Suprapubic skin (tissue), 3 donors: ENCODE results near the gene RELN.

Experiments
- CTCF ChIP-seq, 2 donors: fragments of 200-600 bp in 1 of 2; fragments of 450-650 bp in 1 of 2; sonication (generic) in 1 of 2; IDR thresholded peaks; one replicate each; pipeline ENCODE4 v1.5.1; 2016 to 2019; ENCODE audit warnings: antibody characterized with exemption in 2 of 2, mild to moderate bottlenecking in 1 of 2, moderate library complexity in 1 of 2
- EP300 ChIP-seq: sonication (generic); formaldehyde crosslinking; IDR thresholded peaks from one replicate; pipeline ENCODE4 v1.6.1; 2017; ENCODE audit warnings: antibody characterized with exemption
- POLR2A ChIP-seq, 2 donors: fragments of 450-650 bp; IDR thresholded peaks; one replicate each; pipeline ENCODE4 v1.6.1; 2017; ENCODE audit warnings: antibody characterized with exemption in 2 of 2, mild to moderate bottlenecking in 2 of 2, moderate library complexity in 2 of 2

- no peak for TF ChIP-seq POLR2A (IDR thresholded peaks at IDR 0.05)
- no peak for TF ChIP-seq EP300
- TF ChIP-seq CTCF (IDR thresholded peaks at IDR 0.05) = no peak
Observed at GRCh38 chr7:103951311-103951710, 38.1 kb downstream of the RELN start.
